Glutamatergic neuron (in vitro differentiated cells): ENCODE data around the gene DENND1C. TPM values are rescaled to one million over a fixed set of nuclear protein-coding genes. Genes with fewer than 3 reads are reported as not detected.

ENCODE experiments used
- DNase-seq: peaks from one replicate; pipeline ENCODE4 v3.0.0; 2022
- H3K27ac Mint-ChIP-seq: one replicate; pipeline ENCODE4 v1.8.0; 2020; ENCODE audit warnings: mild to moderate bottlenecking, mixed read lengths, inconsistent platforms; ENCODE audit not compliant: unreplicated experiment
- H3K27me3 Mint-ChIP-seq: one replicate; pipeline ENCODE4 v1.8.0; 2020; ENCODE audit warnings: mild to moderate bottlenecking, moderate library complexity, mixed read lengths, inconsistent platforms; ENCODE audit not compliant: unreplicated experiment
- H3K36me3 Mint-ChIP-seq: one replicate; pipeline ENCODE4 v1.8.0; 2020; ENCODE audit warnings: mild to moderate bottlenecking, mixed read lengths, inconsistent platforms; ENCODE audit not compliant: unreplicated experiment
- H3K4me1 Mint-ChIP-seq: one replicate; pipeline ENCODE4 v1.8.0; 2020; ENCODE audit warnings: mild to moderate bottlenecking, low read depth, mixed read lengths, inconsistent platforms; ENCODE audit not compliant: unreplicated experiment
- H3K4me3 Mint-ChIP-seq: one replicate; pipeline ENCODE4 v1.8.0; 2020; ENCODE audit warnings: mild to moderate bottlenecking, mixed read lengths, inconsistent platforms; ENCODE audit not compliant: unreplicated experiment
- H3K9me3 Mint-ChIP-seq: one replicate; pipeline ENCODE4 v1.8.0; 2020; ENCODE audit warnings: mild to moderate bottlenecking, moderate library complexity, mixed read lengths, inconsistent platforms; ENCODE audit not compliant: unreplicated experiment
- CTCF ChIP-seq: fragments of 200-600 bp; sonication (generic); IDR thresholded peaks from one replicate; pipeline ENCODE4 v1.5.0; 2021; ENCODE audit not compliant: partially characterized antibody, unreplicated experiment
- total RNA-seq: library from RNA; stranded (reverse); fragmentation: NEBNext Ultra II Directional; extraction: Animal tissue kit (Norgen Biotek cat#: 25700); gene quantifications from one replicate; pipeline ENCODE4 v1.2.1, GENCODE V29; 2021; ENCODE audit not compliant: unreplicated experiment

DENND1C gene
- total RNA-seq, 1 donor from 2014 or later, result not detected

DNA sequence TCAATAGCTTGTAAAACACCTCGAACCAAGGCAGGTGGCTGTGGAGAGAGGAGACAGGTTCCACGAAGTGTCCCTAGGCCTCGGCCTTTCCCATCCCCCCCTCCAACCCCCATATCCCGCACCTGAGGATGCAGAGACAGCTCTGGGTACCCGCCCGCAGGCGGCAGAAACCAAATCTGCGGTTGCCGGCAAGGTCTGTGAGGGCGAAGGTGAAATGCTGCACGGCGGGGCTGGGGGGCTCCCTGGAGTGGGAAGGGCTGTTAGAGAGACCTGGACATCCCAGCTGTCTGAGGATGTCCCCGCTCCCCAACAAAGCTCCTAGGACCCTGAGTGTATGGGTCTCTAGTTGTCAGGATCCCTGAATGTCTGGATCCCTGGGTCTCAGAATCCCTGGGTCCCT, 2.8 kb downstream of the DENND1C start:
- DNase-seq, result no peak
- H3K36me3 Mint-ChIP-seq, result peaks cover 4% of the 10 kb centered on the region
- no peaks in the 10 kb centered on the region for H3K9me3 Mint-ChIP-seq
- no peak for TF ChIP-seq CTCF
- H3K4me3 Mint-ChIP-seq, result no peak overlapping the region
- H3K27me3 Mint-ChIP-seq, result peaks cover 1% of the 10 kb centered on the region
- H3K4me1 Mint-ChIP-seq, result no peaks in the 10 kb centered on the region
- no peak overlapping the region for H3K27ac Mint-ChIP-seq

- DNase-seq, result no peak
- Mint-ChIP-seq H3K4me3 (no peak overlapping the region), H3K27me3 (peaks cover 1% of the 10 kb centered on the region), H3K4me1 (no peaks in the 10 kb centered on the region), H3K27ac (no peak overlapping the region), H3K36me3 (peaks cover 4% of the 10 kb centered on the region), H3K9me3 (no peaks in the 10 kb centered on the region)
- TF ChIP-seq CTCF, result no peak
These were observed 4.6 kb downstream of the DENND1C start for GRCh38 chr19:6476896-6477431.

GRCh38 chr19:6476155-6476895, 5.3 kb downstream of the DENND1C start:
- Mint-ChIP-seq H3K4me3 (no peak overlapping the region), H3K27me3 (peaks cover 1% of the 10 kb centered on the region), H3K4me1 (no peaks in the 10 kb centered on the region), H3K27ac (no peak overlapping the region), H3K9me3 (no peaks in the 10 kb centered on the region), H3K36me3 (peaks cover 4% of the 10 kb centered on the region)
- DNase-seq, result peak; percentile 86
- TF ChIP-seq CTCF, result no peak

DNA sequence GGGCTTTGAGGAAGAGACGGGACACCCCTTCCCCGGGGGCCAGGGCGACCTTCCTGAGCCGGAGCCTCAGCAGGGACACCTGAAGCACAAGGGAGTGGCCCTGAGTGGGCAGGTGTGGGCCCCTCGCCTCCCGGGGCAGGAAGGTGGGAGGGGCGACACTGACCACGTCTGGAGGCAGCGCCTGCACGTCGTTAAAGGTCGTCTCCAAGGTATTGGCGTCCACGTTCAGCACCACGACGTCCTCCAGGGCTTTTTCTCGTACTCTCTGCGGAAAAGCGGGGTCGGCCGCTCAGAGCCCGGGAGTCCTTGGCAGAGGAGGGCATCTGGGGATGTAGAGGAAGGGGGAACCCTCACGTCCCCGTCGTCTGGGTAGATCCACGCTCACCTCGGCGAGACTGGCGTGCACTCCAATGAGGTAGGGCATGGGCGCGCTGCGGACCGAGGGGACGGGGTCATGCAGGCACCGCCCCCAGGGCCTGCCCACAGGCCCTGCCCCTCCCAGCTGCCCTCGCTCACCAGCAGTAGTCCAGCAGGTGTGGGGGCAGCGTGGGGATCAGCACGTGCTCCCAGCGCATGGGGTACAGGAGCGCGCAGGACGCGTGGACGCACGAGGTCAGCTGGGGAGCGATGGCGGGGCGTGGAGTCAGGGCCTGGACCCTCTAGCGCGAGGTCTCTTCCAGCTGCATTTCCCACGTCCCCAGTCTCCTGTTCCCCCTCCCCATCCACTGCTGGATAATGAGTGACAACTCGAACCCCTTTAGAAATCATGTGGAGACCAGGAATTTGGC, 6.1 kb downstream of the DENND1C start:
- no peaks in the 10 kb centered on the region for H3K4me1 Mint-ChIP-seq
- TF ChIP-seq CTCF, result no peak
- no peaks in the 10 kb centered on the region for H3K9me3 Mint-ChIP-seq
- H3K36me3 Mint-ChIP-seq, result peaks cover 4% of the 10 kb centered on the region
- H3K4me3 Mint-ChIP-seq, result no peak overlapping the region
- peak; percentile 29 for DNase-seq
- peaks cover 1% of the 10 kb centered on the region for H3K27me3 Mint-ChIP-seq
- H3K27ac Mint-ChIP-seq, result no peak overlapping the region
